Measurements from ENCODE around the gene GUCY2C. TPM values are rescaled to one million over a fixed set of nuclear protein-coding genes. Genes with fewer than 3 reads are reported as not detected.
"Not testable (repeated sequence)": the region's sequence is repeated elsewhere in the genome, so short reads cannot be mapped to it uniquely, and the experiment has no call there.

The GUCY2C gene
- 1.1 TPM for polyA plus RNA-seq (ENCODE audit: insufficient read length)
- long read RNA-seq, donor 1, result 0 reads
- long read RNA-seq, donor 2, result 0 reads
- long read RNA-seq, donor 3, result 0 reads
- long read RNA-seq, donor 4, result 0 reads
- long read RNA-seq, donor 5, result 0 reads
- long read RNA-seq, donor 6, result 0 reads
- long read RNA-seq, donor 7, result 0 reads
- long read RNA-seq, donor 8, result 0 reads

DNA sequence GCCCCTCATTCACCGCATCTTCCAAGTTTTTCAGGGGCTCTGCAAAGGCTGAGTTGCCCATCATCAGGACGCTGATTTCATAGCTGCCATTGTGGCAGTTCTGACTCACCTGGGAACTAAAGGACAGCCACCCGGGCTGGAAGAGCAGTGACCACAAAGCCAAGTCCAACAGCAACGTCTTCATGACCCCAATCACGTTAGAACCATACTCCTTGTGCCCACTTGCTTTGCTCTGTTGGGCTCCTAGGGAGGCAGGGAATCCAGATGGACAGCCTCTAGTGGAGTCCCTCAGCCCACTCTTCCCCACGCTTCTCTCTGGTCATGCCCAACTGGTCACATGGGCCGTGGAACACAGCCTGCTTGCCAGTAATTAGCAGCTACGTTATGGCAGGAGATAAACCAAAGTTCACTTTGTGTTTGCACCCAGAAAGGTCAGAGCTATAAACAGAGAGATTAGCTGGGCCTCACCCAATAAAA is at the start of gene GUCY2C:
Gene GUCY2C, minus strand, starts transcription at position 335 of the 477 bp plus-strand sequence. Its CDS starts 151 bp downstream, at position 184.
- DNase-seq, result no peak

GRCh38 chr12:14743061-14743460 is 46.7 kb upstream of the GUCY2C start:
- DNase-seq, result no peak

DNA sequence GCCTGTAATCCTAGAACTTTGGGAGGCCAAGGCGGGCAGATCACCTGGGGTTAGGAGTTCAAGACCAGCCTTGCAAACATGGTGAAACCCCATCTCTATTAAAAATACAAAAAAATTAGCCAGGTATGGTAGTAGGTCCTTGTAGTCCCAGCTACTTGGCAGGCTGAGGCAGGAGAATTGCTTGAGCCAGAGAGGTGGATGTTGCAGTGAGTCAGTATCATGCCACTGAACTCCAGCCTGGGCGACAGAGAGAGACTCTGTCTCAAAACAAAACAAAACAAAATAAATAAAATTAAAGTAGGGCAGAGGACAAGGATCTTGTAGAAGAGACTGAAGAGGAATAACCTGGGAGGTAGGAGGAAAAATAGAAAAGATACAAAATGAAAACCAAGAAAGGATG is 45.5 kb upstream of the GUCY2C start:
- no peak for DNase-seq

- no peak for DNase-seq
Measured at GRCh38 chr12:14741153-14741552, 44.8 kb upstream of the GUCY2C start.

GRCh38 chr12:14736441-14736840 is 40.0 kb upstream of the GUCY2C start:
- not testable (repeated sequence) for DNase-seq

DNA sequence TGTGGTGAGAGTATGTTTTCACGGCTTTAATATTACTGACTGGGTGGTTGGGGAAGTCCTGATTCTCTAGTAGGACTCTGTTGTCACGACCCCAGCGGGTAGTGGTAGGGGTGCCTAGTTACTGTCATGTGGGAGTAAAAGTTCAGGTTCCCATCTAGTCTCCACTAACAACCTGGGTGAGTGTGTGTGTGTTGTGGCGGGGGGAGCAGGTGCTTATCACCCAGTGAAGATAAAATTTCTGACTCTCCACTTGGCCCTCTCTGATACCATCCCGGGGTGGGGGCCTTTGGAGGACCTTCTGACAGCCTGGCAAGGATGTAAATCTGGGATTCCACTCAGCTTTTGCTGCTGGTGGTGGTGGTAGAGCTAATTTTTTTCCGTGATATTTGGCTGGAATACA is 35.4 kb upstream of the GUCY2C start:
- no peak for DNase-seq

- no peak for DNase-seq
Measured at GRCh38 chr12:14729586-14729985, 33.2 kb upstream of the GUCY2C start.

DNA sequence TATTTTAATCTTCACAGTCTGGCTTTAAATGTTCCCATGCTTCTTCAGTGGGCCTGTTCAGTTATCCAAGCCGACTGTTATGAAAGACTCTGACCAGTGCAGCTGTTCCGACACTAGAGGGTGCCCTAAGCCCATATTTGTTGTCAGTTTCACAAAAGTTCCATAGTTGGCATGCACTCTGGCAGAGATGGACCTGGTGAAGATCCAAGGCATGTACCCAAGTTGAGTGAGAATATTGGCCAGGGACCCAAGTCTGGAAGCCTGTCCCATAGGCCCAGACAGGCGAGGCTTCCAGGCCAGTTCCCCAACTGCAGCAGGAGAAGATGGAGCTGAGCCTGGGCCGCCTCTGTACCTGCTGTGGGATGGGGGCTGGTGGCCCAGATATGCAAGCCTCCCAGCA is 27.4 kb upstream of the GUCY2C start:
- no peak for DNase-seq

DNA sequence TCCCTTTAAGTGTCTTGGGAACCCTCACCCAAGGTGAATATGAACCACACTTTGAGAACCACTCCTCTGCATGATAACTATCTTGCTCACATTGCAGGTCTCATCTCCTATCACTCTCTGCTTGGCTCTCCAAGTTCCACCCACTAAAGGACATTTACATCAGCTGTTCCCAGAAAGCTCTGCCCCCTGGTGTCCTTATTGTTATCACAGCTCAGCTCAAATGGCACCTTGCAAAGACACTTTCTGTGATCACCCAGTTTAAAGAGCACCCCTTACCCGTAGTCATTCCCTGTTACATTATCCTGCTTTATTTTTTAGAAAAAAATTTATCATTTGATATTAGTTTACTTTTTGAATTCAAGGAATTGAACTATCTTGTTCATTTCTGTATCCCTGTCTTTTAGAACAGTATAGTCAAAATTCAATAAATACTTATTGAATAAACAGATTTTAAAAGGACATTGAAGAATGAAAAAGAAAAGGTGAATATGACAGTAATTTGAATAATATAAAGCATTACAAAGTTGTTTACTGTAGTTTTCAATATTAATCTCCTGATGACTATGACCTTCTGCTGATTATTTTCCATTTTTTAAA is 20.5 kb upstream of the GUCY2C start:
- peak; percentile 8 for DNase-seq

DNA sequence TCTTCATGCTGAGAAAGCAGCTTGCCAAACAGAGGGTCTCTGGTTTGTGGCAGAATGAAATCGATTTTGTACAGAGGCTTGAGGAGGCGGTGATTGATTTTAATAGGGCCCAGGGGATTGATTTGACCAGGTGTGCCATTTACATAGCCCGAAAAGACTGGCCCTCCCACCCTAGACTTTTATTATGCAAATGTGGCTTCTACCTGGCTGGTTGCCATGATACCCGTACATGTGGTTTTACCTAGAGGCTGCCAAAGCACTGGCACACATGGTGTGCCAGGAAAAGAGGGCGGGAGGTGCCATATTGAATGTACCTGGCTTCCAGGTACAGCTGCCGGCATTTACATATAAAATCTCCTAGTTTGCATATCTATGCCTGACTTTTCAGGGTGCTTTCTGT is 18.0 kb upstream of the GUCY2C start:
- no peak for DNase-seq

DNA sequence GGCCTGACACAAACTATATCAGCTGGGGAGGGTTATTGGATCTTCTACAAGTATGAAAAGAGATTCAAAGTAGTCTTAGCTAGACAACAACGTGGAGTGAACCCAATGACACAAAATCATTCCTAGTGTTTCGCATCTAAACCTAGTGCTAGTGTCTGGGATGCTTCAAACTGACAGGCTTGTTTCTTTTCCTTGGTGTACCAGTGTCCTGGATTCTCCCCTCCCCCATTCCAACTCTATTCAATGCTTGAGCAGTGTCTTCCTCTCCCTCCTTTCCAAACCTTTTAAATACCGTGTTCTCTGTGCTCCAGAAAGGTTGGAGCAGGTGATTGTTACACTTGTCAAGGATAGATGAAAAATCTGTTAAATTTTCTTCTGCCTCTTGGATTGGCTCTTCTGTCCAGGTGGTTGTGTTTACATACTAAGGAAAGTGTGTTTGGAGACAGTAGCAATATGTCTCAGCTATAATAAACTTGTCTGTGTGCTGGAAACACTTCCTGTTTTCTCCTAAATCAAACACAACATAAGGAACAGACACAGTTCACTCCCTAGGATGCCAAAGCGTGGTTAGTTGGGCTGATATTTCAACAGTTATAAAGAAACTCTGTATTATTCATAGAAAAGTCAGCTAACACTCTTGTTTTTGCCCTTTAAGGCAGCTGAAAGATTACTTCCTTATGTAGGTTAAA is 14.4 kb upstream of the GUCY2C start:
- peak; percentile 14 for DNase-seq

GRCh38 chr12:14701809-14702568 is 5.6 kb upstream of the GUCY2C start:
- DNase-seq, result no peak

DNA sequence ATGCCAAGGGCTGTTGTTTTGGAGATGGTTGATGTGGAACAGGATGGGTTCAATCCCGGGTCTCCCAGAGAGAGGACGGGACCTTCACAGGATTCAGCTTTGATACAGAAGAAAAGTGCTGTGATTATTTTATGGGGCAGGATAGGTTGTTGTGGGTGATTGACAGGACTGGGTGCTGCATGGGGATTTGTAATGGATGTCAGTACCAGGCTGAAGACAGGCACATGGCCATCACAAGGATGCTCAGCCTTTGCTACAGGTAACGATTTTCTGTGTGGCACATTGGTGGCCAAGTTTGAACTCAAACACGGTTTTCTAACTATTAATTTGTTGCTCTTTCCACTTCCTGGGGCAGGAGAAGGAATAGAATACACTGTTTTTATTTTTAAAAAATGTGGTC is 4.5 kb upstream of the GUCY2C start:
- no peak for DNase-seq

- no peak for DNase-seq
Measured at GRCh38 chr12:14699923-14700322, 3.5 kb upstream of the GUCY2C start.

- no peak for DNase-seq
Measured at GRCh38 chr12:14698555-14698954, 2.2 kb upstream of the GUCY2C start.

GRCh38 chr12:14695715-14696141 is 671 bp downstream of the GUCY2C start:
- DNase-seq, result no peak

GRCh38 chr12:14694970-14695369 is 1.4 kb downstream of the GUCY2C start:
- DNase-seq, result no peak

DNA sequence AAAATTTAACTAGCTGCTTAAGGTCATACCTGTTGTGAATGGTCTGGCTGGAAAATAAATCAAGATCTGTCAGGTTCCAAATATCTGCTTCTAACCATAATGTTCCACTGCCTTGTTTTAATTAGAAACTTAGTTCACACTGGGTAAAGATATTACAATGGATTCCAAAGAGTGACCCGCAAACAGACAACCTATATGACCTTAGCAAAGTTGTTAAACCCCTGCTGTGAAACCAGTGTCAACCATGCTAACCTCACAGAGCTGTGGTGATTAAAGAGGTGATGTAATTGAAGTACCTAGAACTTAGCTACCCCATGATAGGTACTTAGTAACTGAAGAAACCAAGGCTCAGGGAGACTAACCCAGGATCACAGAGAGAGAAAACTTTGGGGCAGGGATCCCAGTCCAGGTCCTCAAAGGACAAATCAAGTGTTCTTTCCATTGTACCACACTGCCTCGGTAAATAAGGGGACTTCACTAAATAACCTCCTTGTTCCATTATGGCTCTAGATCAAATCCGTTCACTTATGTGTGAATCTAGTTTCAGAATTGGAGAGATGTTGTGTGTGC is 2.2 kb downstream of the GUCY2C start:
- DNase-seq, result no peak

DNA sequence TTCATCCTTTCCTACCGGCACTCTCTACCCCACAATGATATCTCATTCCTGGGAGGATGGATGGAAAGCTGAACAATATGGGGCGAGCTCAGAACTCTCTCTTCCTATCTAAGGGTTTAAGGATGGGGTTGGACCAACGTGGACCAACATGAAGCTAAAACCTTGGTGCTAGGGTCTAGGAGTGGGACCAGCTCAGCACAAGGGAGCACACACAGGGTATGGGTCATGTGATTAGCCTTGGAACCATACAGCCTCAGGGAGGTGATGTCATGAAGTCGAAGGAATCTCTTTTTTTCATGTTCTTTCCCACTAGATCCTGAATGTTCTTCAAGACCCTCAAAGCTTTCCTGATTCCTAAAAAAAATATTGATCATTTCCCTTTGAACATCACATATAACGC is 3.3 kb downstream of the GUCY2C start:
- no peak for DNase-seq

DNA sequence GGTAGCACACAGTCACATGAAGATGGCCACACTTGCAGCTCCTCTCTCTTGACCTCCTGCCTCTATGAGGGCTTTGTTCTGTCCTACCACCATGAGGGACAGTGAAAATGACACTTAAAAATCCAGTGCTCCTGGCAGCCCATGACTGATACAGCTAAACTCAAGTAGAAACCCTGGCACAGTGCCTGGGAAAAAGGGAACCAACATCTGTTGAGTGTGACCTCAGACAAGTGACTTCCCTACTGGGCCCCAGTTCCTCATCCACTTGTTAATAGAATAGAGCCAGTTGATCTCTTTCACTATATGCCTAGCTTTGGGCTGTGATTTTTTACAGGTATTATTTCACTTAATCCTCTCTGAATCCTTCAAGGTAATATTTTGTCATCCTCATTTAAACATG is 4.8 kb downstream of the GUCY2C start:
- no peak for DNase-seq

DNA sequence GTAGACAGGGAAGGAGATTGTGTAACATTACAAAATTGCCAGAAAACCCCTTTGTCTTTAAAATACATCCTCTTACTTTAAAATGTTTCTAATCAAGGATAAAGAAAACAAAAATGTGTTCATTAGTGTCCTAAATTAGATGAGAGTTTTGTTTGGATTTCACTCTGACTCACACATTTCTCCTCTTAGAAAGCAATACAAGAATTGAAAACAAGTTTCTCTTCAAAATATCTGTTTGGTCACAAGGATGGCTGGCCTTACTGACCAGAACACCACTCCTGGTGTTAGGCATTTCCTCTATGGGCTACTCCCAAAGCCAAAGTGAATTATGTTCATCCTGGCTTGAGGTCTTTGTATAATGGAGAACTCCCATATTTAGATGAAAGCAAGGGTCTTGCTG is 6.4 kb downstream of the GUCY2C start:
- DNase-seq, result no peak

DNA sequence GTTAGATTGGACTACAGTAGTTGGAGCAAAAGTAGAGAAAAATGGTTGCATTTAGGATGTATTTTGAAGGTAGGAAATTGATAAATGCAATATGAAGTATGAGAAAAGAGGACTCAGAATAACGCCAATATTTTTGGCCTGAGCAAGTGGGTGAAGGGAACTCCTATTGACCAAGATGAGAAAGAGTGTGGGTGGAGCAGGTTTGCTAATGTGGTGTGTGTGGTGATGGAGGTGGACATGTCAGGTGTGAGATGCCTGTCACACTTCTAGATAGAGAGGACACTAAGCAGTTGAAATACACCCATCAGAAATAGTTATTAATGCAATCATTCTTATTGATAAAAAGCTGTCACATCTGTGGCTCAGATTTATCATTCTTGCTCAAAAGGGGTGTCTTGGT is 7.3 kb downstream of the GUCY2C start:
- no peak for DNase-seq
